Fibroblast of skin of right quadriceps (primary cell): ENCODE results near the gene PPM1M.
"Not testable (repeated sequence)": the region's sequence is repeated elsewhere in the genome, so short reads cannot be mapped to it uniquely, and the experiment has no call there.

Experiments used
- DNase-seq: peaks from one replicate; pipeline ENCODE4 v3.0.0-alpha.2; 2013

The PPM1M gene

GRCh38 chr3:52248165-52248541 lies 2.6 kb downstream of the PPM1M start:
- no peak for DNase-seq

GRCh38 chr3:52248816-52249547 lies 3.4 kb downstream of the PPM1M start:
- DNase-seq, result no peak

- no peak for DNase-seq
Observed at GRCh38 chr3:52249683-52250082, 4.1 kb downstream of the PPM1M start.

- no peak for DNase-seq
Observed at GRCh38 chr3:52250122-52250521, 4.6 kb downstream of the PPM1M start.

- DNase-seq, result no peak
Observed at GRCh38 chr3:52253314-52254304, 8.1 kb downstream of the PPM1M start.

DNA sequence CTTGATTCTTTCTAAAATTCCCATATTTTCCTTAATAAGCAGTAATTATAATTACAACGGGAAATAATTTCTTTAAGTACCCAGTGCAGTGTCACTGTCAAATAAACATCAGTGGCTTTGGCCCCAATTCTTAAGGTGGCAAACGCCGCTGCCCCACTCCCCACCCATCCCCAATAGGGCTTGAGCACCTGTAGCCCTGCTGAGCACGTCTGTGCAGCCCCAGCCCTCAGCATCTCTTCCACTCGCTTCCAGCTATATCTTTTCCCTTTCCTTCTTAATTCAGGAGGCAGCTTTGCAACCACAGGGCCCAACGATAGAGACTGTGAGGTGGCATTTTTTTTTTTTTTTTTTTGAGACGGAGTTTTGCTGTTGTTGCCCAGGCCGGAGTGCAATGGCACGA lies 9.0 kb downstream of the PPM1M start:
- no peak for DNase-seq

- DNase-seq, result no peak
Observed at GRCh38 chr3:52256159-52256558, 10.6 kb downstream of the PPM1M start.

- DNase-seq, result no peak
Observed at GRCh38 chr3:52256622-52257021, 11.1 kb downstream of the PPM1M start.

- DNase-seq, result no peak
Observed at GRCh38 chr3:52257911-52258310, 12.4 kb downstream of the PPM1M start.

DNA sequence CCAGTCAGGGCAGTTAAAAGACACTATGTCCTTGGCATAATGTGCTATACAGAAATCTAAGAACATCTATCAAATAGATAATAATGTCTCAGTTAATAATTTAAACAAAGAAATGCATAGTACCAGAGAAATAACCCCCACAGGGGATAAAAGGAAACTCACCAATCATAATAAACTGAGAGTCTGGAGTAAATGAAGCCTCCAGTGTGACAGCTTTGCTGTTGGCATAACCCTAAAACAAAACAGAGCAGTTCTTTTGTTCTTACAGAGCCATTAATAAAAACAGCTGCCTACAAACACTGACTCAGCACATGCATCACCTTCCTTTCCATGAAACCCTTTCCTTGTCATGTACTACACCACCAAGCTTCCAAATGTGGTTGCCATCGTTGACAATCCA lies 13.5 kb downstream of the PPM1M start:
- no peak for DNase-seq

GRCh38 chr3:52259448-52259847 lies 13.9 kb downstream of the PPM1M start:
- DNase-seq, result no peak

- DNase-seq, result no peak
Observed at GRCh38 chr3:52262447-52262846, 16.9 kb downstream of the PPM1M start.

GRCh38 chr3:52265387-52265786 lies 19.8 kb downstream of the PPM1M start:
- DNase-seq, result no peak

DNA sequence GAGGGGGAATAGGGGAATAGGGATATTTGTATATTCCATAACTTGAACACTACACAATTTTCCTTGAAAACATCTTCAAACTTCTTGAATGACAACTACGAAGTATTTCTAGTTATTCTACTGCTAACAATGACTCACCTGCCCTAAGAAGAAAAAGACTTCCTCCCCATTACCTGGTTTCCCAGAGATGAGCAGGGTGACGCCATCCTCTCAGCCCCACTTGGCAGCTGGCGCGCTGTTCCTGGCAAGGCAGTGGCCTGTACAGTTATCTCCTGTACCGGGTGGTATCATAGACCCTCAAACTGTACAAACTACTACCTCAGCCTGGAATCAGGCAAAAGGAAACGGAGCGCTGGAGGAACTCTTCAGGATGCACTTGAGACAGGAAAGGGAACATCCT lies 22.5 kb downstream of the PPM1M start:
- DNase-seq, result no peak

DNA sequence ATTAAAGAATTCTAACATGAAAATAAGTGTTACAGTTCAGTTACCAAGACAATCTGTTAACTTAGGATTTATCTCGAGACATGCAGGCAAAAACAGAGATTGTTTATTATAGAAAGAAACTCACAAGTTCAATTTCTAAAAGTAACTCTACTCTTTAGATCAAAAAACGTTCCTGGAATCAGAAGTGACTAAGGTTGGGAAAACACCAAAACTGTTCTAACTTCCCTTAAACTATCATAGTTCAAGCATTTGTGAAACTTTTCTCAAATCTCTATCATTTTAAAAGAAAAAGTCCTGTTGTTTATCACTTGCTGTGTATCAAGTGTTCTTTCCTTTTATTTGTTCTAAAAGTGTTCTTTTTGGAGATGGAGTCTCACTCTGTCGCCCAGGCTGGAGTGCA lies 24.2 kb downstream of the PPM1M start:
- DNase-seq, result no peak

GRCh38 chr3:52270252-52270754 lies 24.7 kb downstream of the PPM1M start:
- DNase-seq, result no peak

DNA sequence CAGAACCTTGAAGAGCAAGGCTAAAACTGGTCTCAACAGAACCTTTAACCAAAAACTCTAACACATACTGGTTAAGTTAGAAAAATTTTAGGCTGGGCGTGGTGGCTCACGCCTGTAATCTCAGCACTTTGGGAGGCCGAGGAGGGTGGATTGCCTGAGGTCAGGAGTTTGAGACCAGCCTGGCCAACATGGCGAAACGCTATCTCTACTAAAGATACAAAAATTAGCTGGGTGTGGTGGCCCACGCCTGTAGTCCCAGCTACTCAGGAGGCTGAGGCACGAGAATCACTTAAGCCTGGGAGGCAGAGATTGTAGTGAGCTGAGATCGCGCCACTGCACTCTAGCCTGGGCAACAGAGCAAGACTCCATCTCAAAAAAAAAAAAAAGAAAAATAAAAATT lies 26.6 kb downstream of the PPM1M start:
- DNase-seq, result not testable (repeated sequence)

- DNase-seq, result no peak
Observed at GRCh38 chr3:52272831-52273230, 27.3 kb downstream of the PPM1M start.

GRCh38 chr3:52274781-52275180 lies 29.2 kb downstream of the PPM1M start:
- not testable (repeated sequence) for DNase-seq

GRCh38 chr3:52277071-52277964 lies 31.8 kb downstream of the PPM1M start:
- DNase-seq, result peak; percentile 36

DNA sequence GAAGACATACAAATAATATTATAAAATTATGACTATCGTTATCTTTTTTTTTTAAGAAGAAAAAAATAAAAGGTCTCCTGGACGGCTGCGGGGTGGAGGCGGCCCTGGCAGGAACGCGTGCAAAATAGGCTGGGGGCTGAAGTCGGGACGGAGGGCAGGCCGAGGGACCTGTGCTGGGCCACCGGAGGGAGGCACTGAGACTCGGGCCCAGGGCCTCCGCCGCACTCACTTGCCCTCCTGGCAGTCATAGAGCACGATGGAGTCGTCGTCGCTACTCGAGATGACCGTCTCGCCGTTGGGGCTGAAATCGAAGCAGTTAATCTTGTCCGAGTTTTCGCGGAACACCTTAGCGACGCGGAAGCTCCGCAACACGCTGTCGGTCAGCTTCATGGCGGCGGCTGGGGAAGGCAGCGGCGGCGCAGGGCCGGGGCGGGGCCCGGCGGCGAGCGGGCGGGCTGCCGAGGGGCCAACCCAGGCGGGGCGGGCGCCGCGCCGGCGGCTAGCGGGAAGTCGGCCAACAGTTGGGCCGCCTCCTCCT lies 32.5 kb downstream of the PPM1M start:
- DNase-seq, result no peak

DNA sequence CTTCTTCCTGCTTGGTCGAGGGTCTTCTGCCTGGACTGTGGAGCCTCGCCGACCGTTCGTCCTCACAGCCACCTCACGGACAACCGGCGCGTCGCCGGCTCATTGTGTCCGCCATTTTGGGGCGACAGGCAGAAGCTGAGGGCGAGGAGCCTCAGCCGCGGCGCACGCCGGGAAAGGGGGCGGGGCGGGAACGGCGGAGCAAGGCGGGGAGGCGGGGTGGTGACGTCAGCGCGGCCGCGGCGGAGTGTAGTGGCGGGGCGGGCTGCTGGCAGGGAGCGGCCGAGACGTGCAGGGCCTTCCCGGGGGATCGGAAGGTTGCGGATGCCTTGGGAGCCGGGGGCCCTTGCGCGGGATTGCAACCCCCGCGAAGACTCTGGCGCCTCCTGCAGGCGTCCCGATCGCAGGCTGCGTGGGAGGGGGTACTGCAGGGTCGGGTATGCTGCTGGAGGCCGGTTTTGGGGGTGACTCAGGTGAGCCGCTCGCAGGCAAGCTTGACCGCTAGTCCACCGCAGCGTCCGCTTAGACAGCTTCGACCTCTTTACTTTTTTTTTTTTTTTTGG lies 33.0 kb downstream of the PPM1M start, which contains the start of gene WDR82:
WDR82 (minus strand) TSS at position 140 of the 560 bp plus-strand sequence. CDS start 288 bp downstream, outside the sequence.
- peak; percentile 93 for DNase-seq
